Large intestine (tissue), 12 donors: ENCODE measurements around the gene PLEKHG2. TPM values are rescaled to one million over a fixed set of nuclear protein-coding genes. Genes with fewer than 3 reads are reported as not detected.

Source experiments
- DNase-seq, 2 donors: peaks; one replicate each; pipeline versions ENCODE4 v3.0.0 to v3.0.0-alpha.2; 2013
- H3K27ac ChIP-seq: one replicate; pipeline ENCODE4 v1.5.1; 2013; ENCODE audit warnings: low read length
- H3K27me3 ChIP-seq: 2 replicates; pipeline ENCODE4 v1.6.1; 2013; ENCODE audit warnings: low read length; ENCODE audit not compliant: control insufficient read depth, insufficient read depth
- H3K36me3 ChIP-seq: 2 replicates; pipeline ENCODE4 v1.6.1; 2013; ENCODE audit warnings: low read length; ENCODE audit not compliant: control insufficient read depth, insufficient read depth
- H3K4me1 ChIP-seq: one replicate; pipeline ENCODE4 v1.6.1; 2013; ENCODE audit warnings: low read length; ENCODE audit not compliant: control insufficient read depth, insufficient read depth
- H3K4me3 ChIP-seq: one replicate; pipeline ENCODE4 v1.5.1; 2013; ENCODE audit warnings: low read length
- H3K9me3 ChIP-seq: one replicate; pipeline ENCODE4 v1.6.1; 2013; ENCODE audit warnings: mild to moderate bottlenecking, low read depth, low read length, moderate library complexity; ENCODE audit not compliant: control insufficient read depth
- WGBS: methylation state at CpG from one replicate; pipeline ENCODE4 v1.1.5; 2013; ENCODE audit warnings: low lambda C conversion rate; ENCODE audit not compliant: insufficient coverage; 5-methylcytosine and 5-hydroxymethylcytosine counted together
- long read RNA-seq, 11 donors: transcript quantifications; one replicate each; lab custom pipeline, GENCODE V29; 2026
- polyA plus RNA-seq: library from polyadenylated mRNA; unstranded; fragments of 120-200 nt; gene quantifications from one replicate; pipeline ENCODE4 v1.2.1, GENCODE V29; 2013

Gene PLEKHG2
- polyA plus RNA-seq, result 21.1 TPM
- long read RNA-seq, donor 1, result 0 reads
- long read RNA-seq, donor 2, partial matches to known transcripts, result 0 of 2 reads
- long read RNA-seq, donor 2, other reads (novel, unspliced or antisense), result 0 of 2 reads
- long read RNA-seq, donor 3, result 0 reads
- long read RNA-seq, donor 4, partial matches to known transcripts, result 0 of 1 reads
- long read RNA-seq, donor 4, other reads (novel, unspliced or antisense), result 0 of 1 reads
- long read RNA-seq, donor 5, partial matches to known transcripts, result 1,991 of 2,139 reads
- long read RNA-seq, donor 5, other reads (novel, unspliced or antisense), result 148 of 2,139 reads
- long read RNA-seq, donor 6, partial matches to known transcripts, result 4,471 of 4,807 reads
- long read RNA-seq, donor 6, other reads (novel, unspliced or antisense), result 334 of 4,807 reads
- long read RNA-seq, donor 7, partial matches to known transcripts, result 8 of 9 reads
- long read RNA-seq, donor 7, other reads (novel, unspliced or antisense), result 0 of 9 reads
- long read RNA-seq, donor 8, result 0 reads
- long read RNA-seq, donor 9, partial matches to known transcripts, result 448 of 3,692 reads
- long read RNA-seq, donor 9, other reads (novel, unspliced or antisense), result 3,244 of 3,692 reads
- long read RNA-seq, donor 10, result 0 reads
- long read RNA-seq, donor 11, partial matches to known transcripts, result 2,911 of 3,093 reads
- long read RNA-seq, donor 11, other reads (novel, unspliced or antisense), result 180 of 3,093 reads

DNA sequence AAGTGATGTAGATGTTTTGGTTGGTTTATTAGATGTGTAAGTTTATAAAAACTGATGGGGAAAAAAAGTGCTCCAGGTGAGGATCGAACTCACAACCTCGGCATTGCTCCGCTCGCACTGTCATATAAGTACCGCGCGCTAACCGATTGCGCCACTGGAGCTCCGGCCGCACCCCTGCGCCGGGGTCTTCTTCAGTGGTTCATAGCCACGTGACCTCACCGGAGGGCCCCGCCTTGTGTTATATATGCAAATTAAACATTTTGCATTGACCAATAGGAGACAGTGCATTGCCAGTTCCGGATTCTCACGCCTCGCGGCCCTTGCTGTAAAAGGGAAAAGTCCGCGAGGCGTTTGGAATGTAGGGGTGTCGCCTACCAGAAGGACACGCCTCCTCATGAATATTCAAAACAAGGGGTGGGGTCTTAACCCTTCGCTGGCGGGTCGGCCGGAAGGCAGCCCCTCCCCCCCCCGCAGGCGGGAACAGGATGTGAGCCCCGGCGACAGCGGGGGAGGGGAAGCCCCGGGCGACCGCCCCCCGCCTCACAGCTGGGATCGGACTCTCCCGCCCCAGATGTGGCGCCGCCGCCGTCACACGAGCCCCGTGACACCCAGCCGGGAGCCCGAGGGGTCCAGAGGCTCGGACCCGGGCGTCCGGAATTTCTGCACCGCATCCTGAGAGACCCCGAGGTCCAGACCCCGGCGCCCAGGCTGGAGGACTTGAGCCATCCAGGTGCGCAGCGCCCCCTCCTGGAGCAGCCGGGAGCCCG is at the start of gene PLEKHG2:
TSS of gene PLEKHG2 (plus strand) at position 570 of the 767 bp plus-strand sequence. CDS start 1,418 bp downstream, outside the sequence.
- peak within 1 kb of the TSS; percentile 89 for H3K4me3 ChIP-seq
- peaks cover 20% of the 10 kb centered on the region for H3K36me3 ChIP-seq
- no peaks in the 10 kb centered on the region for H3K9me3 ChIP-seq
- no CpG with 5 or more reads among the region's 60 CpGs for WGBS
- H3K27ac ChIP-seq, result peak within 1 kb of the TSS; percentile 98
- peak; percentile 99 to 100 for DNase-seq
- H3K27me3 ChIP-seq, result peaks cover 4% of the 10 kb centered on the region
- H3K4me1 ChIP-seq, result peaks cover 21% of the 10 kb centered on the region

GRCh38 chr19:39362682-39363657 is 49.5 kb upstream of the PLEKHG2 start:
- H3K4me1 ChIP-seq, result no peaks in the 10 kb centered on the region
- H3K27ac ChIP-seq, result no peak overlapping the region
- no CpG with 5 or more reads among the region's 6 CpGs for WGBS
- H3K27me3 ChIP-seq, result no peaks in the 10 kb centered on the region
- H3K4me3 ChIP-seq, result no peak overlapping the region
- H3K9me3 ChIP-seq, result no peaks in the 10 kb centered on the region
- H3K36me3 ChIP-seq, result peaks cover 65% of the 10 kb centered on the region
- no peak for DNase-seq

- H3K36me3 ChIP-seq, result peaks cover 64% of the 10 kb centered on the region
- no peak overlapping the region for H3K27ac ChIP-seq
- 100% methylated on average over 1 of the region's 5 CpGs for WGBS
- H3K27me3 ChIP-seq, result no peaks in the 10 kb centered on the region
- no peak overlapping the region for H3K4me3 ChIP-seq
- no peaks in the 10 kb centered on the region for H3K4me1 ChIP-seq
- DNase-seq, result no peak
- H3K9me3 ChIP-seq, result no peaks in the 10 kb centered on the region
Observed at GRCh38 chr19:39363901-39364457, 48.5 kb upstream of the PLEKHG2 start.

DNA sequence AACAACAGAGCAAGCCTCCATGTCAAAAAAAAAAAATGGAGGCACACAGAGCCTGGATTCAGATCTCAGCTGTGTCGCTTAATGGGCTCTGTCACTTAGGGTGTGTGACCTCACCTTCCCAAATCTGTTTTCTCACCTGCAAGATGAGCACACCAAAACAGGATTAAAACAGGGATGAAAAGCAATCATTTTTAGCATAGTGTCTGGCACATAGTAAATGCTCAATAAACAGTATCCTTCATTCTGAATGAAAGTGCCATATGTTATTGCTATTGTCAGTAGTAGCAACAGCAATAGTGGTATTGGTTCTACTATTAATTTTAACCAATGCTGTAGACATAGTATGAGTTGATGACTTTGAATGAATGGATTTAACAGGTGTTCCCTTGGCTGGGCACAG is 46.9 kb upstream of the PLEKHG2 start:
- no peaks in the 10 kb centered on the region for H3K27me3 ChIP-seq
- H3K27ac ChIP-seq, result no peak overlapping the region

DNA sequence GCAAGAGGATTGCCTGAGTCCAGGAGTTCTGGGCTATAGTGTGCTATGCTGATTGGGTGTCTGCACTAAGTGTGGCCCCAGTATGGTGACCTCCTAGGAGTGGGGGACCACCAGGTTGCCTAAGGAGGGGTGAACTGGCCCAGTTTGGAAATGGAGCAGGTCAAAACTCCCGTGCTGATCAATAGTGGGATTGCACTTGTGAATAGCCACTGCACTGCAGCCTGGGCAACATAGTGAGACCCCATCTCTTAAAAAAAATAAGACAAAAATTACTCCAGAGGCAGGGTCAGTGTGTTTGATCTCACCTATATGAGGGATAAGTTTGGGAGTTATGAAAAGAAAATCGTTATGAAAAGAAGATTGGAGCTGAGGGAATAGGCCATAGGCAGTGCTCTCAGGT is 43.3 kb upstream of the PLEKHG2 start:
- Histone ChIP-seq H3K36me3 (peaks cover 69% of the 10 kb centered on the region), H3K4me1 (no peaks in the 10 kb centered on the region), H3K27ac (no peak overlapping the region), H3K4me3 (no peak overlapping the region), H3K9me3 (no peaks in the 10 kb centered on the region), H3K27me3 (no peaks in the 10 kb centered on the region)
- DNase-seq, result no peak
- 100% methylated on average over 1 of the region's 2 CpGs for WGBS

More for the DNA sequence above, 46.9 kb upstream of the PLEKHG2 start:
- Histone ChIP-seq H3K4me3 (no peak overlapping the region), H3K9me3 (no peaks in the 10 kb centered on the region), H3K36me3 (peaks cover 72% of the 10 kb centered on the region), H3K4me1 (no peaks in the 10 kb centered on the region)
- no CpG with 5 or more reads among the region's 1 CpG for WGBS
- DNase-seq, result no peak

DNA sequence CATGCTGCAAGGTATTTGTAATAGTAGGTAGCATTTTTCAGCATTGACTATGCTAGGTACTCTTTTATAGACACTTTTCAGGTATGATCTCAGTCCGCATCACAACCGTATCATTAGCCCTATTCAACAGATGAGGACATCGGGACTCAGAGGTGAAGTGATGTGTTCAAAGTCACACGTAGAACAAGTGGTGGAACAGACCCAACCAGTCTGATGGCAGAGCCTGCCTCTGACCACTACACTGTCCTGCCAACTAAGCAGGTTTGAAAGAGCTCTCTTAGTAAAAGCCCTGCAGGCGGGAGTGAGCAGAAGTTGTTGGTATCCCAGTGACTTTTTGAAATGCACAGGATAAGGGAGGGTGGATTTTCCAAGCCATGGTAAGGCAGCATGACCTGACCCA is 41.7 kb upstream of the PLEKHG2 start:
- Histone ChIP-seq H3K4me1 (no peaks in the 10 kb centered on the region), H3K27ac (no peak overlapping the region), H3K9me3 (no peaks in the 10 kb centered on the region), H3K27me3 (no peaks in the 10 kb centered on the region), H3K36me3 (peaks cover 69% of the 10 kb centered on the region), H3K4me3 (no peak overlapping the region)
- WGBS, result no CpG with 5 or more reads among the region's 5 CpGs
- DNase-seq, result no peak

GRCh38 chr19:39372047-39372802 is 40.2 kb upstream of the PLEKHG2 start:
- Histone ChIP-seq H3K27me3 (no peaks in the 10 kb centered on the region), H3K9me3 (no peaks in the 10 kb centered on the region), H3K4me1 (no peaks in the 10 kb centered on the region), H3K36me3 (peaks cover 75% of the 10 kb centered on the region), H3K4me3 (no peak overlapping the region), H3K27ac (peak overlapping the region; percentile 74)
- WGBS, result 80% methylated on average over 2 of the region's 8 CpGs
- DNase-seq, result peak; percentile 55

GRCh38 chr19:39372941-39373340 is 39.5 kb upstream of the PLEKHG2 start:
- H3K4me1 ChIP-seq, result no peaks in the 10 kb centered on the region
- no CpG with 5 or more reads among the region's 2 CpGs for whole genome bisulfite sequencing
- no peak overlapping the region for H3K4me3 ChIP-seq
- no peak for DNase-seq
- H3K9me3 ChIP-seq, result no peaks in the 10 kb centered on the region
- peak overlapping the region; percentile 74 for H3K27ac ChIP-seq
- peaks cover 82% of the 10 kb centered on the region for H3K36me3 ChIP-seq
- H3K27me3 ChIP-seq, result no peaks in the 10 kb centered on the region

DNA sequence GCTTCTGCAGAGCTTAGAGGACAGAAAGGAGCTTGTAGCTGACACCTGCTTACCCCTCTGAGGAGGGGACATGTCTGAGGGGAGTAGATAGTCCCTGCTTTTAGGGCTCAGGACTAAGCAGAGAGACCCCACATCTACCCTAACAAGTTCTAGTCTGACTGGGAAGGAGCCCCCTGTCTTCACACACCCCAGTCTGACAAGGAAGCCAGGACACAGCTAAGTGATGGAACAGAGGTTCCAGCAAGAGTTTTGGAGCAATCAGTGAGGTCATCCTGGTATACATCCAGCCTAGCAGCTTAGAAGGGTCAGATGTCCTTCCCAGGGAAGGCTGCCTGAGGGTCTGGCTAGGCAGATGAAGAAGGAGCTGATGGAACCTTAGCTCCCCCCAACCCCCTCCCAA is 36.5 kb upstream of the PLEKHG2 start:
- no peak for DNase-seq
- Histone ChIP-seq H3K9me3 (no peaks in the 10 kb centered on the region), H3K27me3 (no peaks in the 10 kb centered on the region), H3K27ac (no peak overlapping the region), H3K36me3 (peaks cover 83% of the 10 kb centered on the region), H3K4me3 (no peak overlapping the region), H3K4me1 (no peaks in the 10 kb centered on the region)
